NCI-H226 (cell line): ENCODE results near the gene SPATA17.

Source experiments
- DNase-seq: peaks from one replicate; pipeline ENCODE4 v3.0.0-alpha.2; 2015

SPATA17 gene

DNA sequence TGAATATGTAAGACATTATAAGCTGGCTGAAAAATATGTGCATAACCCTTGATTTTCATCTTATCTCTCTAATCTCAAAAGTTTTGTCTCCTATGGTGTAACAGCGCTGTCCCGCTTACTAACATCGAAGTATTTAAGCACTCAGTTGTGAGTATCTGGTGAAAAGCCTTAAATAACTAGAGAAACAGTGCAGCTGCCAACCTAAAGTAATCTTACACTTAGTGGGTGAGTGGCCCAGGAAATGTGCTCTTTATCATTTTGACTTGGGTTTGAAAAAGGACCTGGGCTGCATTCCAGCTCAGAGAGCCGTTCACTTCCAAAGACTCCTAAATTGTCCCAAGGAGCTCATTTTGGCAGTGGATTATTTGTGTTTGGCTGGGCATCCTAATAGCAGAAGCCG lies 225.9 kb downstream of the SPATA17 start:
- DNase-seq, result no peak

DNA sequence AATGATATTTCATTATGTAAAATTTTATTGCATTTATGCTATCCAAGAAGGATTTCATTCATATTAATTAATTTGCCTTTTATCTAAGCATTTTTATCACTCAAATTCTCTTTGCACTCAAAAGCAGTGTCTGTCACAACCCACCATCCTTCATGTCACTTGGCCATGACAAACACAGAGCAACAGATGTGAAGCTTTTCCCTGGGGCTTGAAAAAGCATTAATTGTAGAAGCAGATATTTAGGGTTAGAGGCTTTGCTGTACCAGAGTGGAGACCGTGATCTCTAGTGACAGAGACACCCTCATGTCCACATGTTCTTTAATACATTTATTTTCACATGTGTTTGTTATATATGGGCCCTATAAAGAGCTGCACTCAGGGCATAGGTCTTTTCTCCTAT lies 230.5 kb downstream of the SPATA17 start:
- DNase-seq, result no peak

DNA sequence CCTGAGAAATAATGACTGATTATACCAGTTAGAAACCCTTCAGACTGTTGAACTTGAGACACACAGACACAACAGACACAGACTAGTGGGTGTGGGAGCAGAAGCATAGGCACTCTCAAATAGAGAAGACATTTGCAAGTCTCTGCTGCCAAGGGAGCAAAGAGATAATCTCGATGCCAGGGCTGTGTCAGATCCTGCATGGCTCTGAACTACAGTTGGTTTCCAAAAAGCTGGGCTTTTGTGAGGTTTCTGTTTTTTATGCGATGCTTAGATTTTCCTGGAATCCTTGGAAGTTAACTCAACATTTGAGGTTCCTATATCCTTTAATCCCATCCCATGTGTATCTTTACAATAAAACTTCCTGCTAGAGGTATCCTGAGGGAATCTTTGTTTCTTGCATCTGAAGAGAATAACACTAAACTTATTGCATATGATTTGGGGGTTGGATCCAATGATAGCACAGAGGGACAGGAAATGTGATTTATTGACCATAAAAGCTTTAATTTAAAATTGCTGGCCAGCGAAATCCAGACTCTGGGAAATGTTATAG lies 236.4 kb downstream of the SPATA17 start:
- no peak for DNase-seq

DNA sequence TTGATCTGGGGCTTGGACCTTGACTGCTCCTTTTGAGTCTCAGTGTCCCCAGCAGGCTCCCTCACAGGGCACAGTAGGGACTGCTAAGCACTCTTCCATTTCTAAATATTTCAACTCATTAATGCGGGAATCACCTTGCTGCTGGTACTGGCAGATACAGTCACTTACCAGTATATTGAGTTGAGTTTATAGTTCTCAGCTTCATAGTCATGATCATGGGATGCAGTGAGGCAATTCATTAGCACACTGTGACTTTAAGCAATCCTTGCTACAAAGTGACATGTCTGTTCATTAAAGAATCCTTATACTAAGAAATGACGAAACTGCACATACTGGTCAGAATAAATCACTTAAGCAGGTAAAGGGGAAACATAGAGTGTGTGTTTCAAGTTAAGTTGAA lies 240.8 kb downstream of the SPATA17 start:
- DNase-seq, result no peak

DNA sequence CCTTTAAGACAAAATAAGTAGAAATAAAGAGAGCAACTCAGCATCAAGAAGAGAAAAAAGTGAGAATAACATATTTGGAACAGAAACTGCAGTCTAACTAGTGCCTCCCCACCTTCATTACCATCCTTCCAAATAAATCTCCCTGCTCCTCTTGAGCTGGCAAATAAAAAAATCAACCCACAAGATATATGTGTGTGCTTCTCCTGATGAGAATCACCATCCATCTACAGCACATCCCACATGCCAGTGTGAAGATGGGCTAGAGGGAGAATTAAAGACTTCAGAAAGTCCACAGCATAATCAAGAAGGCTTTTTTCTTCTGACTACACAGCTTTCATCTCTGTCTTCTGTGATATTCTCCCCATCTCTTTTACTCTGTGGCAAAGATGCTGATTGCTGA lies 244.1 kb downstream of the SPATA17 start:
- DNase-seq, result no peak

DNA sequence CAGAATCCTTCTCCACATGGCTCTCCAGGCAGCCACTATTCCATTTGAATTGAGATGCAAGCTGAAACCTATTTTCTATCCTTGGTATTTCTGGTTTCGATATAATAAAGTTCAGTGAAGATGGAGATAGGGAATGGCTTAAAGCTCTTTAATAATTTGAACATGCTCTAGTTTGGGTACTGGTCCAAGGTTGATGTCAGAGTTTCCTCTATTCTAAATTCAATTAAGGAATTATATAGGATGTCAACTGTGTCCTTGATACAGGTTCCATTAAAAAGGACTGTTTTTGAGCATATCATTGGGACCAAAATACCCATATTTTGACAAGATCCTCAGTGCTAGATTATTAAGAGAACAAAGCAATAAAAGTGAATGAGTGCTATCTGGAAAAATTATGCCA lies 245.3 kb downstream of the SPATA17 start:
- no peak for DNase-seq

DNA sequence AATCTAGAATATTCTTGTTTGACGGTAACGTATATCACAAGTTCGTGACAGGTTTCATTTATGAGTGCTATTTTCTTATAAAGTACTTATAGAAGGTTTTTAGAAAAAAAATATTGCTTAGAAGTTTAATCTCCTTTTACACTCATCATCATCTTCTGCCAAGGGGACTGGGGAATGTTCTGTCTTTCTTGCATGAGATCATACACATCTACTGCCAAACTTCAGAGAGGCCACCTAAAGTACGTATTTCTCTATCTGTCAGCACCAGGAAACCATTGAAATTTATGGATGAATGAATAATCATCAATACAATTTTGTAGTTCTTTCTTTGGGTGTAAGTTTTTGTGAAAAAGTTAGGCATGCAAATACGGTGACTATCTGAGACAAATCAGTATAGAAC lies 245.8 kb downstream of the SPATA17 start:
- no peak for DNase-seq

DNA sequence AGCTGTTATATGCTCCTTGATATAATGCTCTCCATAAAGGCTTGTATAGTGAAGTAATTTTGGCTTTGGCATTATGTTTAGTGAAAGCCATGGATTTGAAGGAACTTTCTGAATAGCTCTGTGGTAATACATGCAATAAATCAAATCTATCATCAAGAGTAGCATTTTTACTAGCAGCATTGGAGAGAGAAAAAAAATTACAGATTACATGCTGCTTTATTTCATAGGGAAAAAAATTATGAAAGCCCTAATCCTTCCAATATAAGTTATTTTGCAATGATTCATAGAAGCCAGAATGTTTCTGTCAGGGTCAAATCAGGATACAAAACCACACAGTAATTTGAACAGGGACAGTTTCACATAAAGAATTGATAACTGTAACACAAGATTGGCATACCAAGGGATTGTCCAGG lies 250.0 kb downstream of the SPATA17 start:
- DNase-seq, result no peak

DNA sequence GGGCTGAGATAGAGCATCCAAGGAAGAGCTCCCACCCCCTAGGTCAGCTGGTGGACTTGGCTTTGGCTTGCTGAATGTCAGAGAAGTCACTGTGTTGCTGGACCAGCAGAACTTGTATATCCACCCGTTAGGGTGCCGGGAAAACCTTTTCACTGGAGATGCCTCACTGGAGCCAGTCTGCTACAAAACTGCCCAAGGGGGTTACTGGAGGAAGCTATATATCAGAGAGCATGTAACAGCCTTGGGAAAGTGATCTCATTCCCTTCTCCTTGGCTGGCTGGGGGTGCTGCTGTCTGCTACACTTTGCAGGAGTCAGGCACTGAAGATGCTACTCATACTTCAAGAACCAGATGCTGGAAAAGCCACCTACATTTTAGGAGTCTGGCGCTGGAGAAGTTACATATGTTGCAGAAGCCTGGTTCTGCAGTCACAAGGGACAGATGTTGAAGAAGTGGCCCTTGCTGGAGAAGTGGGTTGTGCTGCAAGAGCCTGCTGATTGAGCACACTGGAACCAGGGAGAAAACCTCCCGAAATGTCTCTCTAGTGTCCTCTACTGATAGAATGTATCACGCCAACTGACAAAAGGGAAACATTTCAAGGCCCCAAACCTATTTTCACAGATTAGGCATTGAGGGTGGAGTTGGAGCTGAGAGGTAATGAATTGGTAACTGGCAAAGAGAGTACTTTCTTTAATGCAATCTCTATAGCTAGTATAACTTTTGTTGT lies 250.6 kb downstream of the SPATA17 start:
- DNase-seq, result peak; percentile 1

DNA sequence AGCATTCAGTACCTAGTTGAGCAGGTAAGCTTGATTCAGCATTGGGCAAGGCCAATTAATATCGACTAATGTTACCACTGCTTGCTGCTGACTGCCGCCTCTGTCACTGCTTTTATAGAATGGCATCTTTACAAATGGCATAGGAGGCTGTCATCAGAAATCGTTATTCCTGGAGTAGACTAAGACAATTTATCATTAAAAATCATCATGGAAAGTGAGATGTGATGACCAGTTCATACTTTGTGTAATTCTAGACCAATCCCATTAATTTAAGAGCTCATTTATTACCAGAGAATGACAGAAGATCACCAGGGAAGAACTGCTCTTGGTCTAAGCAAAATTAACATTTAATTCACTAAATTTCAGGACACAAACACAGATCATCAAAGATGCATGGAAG lies 254.0 kb downstream of the SPATA17 start:
- no peak for DNase-seq

DNA sequence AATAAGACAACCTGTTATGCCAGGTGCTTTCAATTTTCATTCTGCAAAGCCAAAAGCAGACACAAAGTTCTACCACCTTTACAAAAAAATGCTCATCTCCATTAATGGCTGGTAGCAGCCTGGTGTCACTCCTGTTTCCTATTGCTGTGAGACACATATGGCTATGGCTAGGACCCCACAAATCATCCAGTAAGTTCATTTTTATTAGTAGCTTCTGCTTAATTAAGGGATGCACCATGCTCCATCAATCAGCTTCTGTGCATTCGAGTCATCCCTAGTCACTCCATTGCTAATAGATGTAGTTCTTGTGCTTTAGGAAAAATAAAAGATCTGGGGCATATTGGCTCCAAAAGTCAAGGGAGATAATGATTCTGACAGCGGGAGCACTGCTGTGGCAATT lies 257.2 kb downstream of the SPATA17 start:
- no peak for DNase-seq

DNA sequence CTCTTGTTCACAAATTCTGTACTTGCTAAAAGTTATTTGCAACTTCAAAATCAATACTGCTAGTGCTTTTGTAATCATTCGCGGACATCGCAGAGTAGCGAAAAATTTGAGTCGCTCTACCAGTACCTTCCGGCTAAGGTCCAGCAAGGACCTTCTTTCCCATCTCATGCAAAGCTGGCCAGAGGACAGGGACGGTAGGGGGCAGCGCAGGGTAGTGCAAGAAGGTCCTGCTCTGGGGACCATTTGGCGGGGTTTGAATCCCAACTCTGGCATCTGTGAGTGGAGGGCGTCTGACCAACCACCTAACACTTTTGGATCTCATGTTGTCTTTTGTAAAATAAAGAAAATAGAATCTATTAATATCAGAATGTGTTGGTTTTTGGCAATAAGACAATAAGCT lies 258.3 kb downstream of the SPATA17 start:
- no peak for DNase-seq

DNA sequence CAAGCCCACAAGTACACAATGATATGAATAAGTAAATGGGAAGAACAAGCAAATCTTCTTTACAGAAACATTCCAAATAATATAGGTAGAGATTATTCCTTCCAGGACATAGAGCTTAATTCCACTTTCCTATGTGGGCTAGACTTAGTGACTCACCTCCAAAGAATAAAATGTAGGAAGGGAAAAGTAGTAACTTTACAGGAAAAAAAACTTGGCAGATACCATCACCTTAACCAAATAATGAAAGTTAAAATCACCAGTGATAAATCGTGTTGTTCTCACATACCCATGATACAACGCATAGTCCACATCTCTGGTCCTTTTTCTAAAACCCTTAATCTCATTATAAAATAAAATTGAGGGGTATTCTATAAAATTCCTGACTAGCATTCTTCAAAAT lies 260.8 kb downstream of the SPATA17 start:
- DNase-seq, result no peak

DNA sequence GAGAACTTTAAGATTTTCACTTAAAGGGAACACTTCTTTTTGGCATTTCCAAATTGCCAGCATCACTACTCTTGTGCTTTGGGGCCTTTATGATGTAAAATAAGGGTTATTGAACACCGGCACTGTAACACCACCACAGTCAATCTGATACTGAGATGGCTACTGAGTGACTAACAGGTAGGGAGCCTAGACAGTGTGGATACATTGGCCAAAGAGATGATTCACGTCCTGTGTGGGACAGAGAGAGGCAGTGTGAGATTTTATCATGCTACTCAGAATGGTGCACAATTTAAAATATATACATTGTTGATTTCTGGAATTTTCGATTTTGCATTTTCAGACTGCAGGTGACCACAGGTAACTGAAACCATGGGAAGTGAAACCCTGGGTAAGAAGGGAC lies 261.6 kb downstream of the SPATA17 start:
- no peak for DNase-seq

DNA sequence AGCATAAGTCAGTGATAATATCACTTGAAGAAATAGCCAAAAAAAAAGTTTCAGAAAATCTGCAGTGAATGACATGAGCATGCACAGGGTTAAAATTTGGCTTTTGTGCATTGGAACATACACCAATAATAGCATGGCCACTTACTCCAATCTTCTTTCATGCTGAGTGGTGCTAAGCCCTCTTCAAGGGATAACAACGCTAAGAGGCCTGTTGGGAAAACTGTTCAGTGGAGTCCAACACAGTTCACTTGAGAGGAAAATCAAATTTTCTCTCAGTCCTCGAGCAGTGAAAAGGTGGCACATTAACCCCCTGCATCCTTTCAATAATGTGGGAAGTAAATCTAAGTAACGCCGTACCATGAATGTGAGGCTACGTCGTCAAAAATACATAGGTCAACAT lies 264.7 kb downstream of the SPATA17 start:
- no peak for DNase-seq

DNA sequence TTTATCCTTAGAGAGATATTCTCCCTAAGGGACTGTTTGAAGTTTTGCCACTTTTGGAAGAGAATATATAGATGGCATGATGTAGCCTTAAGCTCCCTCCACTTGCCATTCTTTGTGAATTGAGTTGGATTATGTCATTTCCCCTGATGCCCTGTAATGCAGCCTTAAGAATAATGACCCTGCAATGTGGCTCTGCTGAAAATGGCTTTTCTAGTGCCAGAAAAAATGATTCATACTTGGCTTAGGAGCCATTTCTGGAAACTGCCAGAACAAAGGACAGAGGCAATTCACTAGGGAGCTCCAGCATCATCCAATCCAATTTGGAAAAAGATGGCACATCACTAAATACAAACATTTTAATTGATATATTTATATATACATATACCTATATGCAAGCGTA lies 265.3 kb downstream of the SPATA17 start:
- no peak for DNase-seq

DNA sequence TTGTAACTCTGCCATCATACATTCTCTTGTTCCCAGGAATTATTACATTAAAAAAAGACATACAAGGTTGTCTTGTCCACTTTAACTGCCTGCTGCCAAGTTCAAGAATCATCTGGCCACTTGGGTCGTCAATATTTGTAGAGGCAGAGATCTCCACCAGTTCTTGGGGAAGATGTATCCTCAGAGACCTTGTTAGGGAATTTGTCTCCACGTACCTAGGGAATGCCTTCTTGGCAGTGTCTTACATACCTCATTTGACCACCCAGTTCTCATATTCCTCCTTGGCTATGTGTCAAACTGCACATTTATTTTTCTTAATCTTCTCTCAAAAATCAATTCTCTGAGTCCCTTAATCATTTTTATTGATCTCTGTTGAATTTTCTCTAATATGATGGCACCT lies 266.0 kb downstream of the SPATA17 start:
- no peak for DNase-seq

DNA sequence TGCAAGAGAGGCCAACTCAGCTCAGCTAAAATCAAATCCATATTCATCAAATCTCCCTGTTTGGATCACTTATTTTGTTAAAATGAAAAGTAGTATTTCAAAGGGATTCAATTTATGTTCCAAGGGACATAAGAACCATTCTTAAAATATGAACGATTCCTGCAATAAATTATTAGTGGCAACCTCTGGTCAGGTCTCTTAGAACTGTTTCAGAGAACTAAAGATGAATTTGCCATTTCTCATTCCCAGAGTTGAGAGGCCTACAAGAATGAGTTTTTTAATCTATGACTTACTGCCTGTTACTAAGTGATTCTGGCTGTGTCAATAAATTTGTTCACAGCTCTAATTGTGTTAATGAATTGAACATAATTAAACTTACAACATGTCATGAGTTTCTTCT lies 268.5 kb downstream of the SPATA17 start:
- DNase-seq, result no peak

DNA sequence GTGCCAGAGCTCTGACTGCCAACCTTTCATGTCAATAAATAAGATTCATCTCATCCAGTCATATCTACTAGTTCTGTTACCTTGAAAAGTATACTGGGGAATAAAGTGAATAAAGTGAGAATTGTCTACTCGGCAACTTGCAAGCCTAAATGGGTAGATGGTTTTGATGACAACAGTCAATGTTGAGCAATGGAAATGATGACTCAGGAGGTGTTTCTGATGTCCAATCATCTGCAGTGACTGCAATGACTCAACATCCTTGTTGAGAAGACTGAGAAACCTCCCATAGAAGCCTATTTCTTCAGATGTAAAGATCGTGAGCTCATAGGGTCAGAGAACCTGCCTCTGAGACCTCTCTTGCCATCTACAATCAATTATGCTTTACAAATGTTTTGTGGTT lies 276.4 kb downstream of the SPATA17 start:
- DNase-seq, result no peak

DNA sequence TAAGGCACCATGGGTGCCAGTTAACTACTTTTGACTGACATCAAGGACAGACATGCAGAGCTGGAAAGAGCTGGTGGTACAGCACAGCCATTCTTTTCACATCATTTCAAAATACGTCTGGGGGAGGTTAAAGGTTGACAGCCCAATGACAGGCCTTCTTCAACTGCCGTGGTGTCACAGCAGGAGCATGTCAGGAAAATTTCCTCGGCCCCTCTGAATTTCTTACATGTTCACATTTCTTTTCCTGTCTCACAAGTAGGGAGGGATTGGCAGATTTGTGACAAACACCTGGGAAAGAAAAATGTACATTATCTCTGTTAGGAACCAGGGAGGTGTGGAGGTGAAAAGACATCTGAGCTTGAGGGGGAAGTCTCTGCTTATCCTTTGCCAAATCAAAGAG lies 279.1 kb downstream of the SPATA17 start:
- no peak for DNase-seq

DNA sequence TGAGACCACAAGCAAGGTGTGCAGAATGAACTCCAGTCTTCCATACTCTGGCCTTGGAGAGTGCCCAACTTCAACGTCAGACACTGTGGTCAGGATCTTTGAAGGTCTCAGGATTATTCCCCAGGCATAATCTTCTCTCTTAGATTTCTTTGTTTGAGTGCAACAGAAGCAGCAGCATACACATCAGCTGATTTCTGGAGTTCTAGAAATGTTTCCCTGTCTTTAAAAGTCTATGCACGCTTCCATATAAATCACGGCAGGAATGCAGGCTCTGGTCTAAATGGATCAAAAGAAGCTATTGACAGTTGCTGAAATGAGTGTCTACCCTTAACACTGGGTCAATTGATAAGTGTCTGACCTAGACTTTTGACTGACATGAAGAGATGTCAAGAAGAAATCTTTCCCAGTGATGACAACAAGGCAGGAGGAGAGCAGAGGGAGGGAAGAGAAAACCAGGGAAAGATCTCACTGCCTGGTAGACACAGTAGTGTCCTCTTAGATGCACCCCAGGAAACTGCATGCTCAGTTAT lies 279.7 kb downstream of the SPATA17 start:
- DNase-seq, result no peak

DNA sequence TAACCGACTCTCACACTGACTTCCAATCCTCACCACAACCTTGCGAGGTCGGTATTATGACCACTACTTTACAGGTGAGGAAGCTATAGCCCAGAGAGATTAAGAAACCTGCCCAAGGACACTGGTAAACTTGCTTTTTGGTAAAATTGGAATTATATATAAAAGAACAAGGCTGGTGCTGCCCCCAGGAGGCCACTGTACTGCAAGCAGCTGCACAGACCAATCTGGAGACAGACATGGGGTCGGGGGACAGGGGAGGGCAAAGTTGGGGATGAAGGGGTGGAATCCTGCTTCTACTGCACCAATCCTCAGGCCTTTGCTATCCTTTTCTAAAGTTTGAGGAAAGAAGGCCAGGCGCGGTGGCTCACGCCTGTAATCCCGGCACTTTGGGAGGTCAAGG lies 280.8 kb downstream of the SPATA17 start:
- no peak for DNase-seq

DNA sequence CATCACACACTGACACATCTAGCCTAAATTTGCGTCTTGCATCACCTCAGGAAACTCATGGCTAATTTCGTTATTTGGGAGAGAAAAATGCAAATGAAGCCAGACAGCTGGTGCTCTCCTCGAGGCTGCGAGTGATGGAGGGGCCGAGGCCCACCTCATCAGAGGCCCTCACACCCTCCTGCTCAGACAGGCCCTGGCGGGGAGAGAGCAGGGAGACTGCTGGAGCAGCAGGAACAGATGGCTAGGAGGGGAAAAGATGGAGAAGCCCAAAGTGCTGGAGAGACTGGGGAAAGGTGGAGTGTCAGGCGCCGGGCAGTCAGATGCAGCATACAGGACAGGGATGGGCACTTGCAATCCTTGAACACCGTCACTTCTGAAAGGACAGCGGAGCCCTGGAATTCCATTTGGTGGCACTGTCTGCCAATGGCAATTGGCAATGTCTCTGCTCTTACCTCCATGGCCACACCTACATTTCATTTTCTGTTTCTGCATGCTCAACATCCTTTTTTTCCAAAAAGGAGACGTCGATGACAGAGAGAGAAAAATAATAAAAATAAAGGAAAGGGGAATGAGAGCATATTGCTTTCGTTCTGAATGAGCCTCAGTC lies 286.2 kb downstream of the SPATA17 start:
- DNase-seq, result no peak

DNA sequence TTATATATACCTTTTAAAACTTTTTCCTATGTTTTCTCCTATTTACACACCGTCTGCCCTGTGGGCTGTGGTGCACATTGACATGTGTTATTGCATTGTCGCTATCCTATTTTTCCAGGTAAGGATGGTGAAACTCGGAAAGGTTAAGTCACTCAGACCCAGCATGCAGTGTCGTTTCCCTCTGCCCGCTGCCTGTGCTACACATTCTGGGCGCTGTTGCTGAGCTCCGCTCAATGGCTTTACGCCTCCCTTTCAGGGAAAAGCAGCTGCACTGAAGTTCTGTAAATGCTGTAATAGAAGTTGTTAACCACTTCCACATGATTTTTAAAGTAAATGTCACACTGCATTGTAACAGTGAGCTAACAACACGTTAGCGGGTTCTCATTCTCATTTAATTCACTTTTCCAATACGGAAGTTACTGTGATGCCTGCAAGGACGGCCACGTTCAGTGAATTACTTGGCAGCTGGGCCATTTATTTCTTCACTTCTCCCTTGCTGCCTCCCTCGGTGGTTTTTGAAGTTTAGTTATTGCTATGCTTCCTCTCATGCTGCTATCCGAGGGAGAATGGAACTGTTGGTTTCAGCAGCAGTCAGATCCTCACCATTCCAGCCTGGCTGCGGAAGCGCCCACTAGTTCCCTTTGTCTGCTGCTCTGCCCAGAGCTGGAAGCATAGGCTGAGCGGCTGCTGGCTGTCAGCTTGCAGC lies 288.7 kb downstream of the SPATA17 start:
- DNase-seq, result no peak
